Rectal smooth muscle tissue (tissue), 1 donor: ENCODE data around the gene KRT12.
"Not testable (repeated sequence)": the region's sequence is repeated elsewhere in the genome, so short reads cannot be mapped to it uniquely, and the experiment has no call there.

ENCODE experiments used
- H3K27ac ChIP-seq: one replicate; pipeline ENCODE4 v1.7.0; 2013; ENCODE audit warnings: low read depth, low read length, inconsistent platforms
- H3K27me3 ChIP-seq: one replicate; pipeline ENCODE4 v1.7.0; 2013; ENCODE audit warnings: low read length; ENCODE audit not compliant: control insufficient read depth, insufficient read depth
- H3K36me3 ChIP-seq: one replicate; pipeline ENCODE4 v1.7.0; 2013; ENCODE audit warnings: low read length; ENCODE audit not compliant: control insufficient read depth, insufficient read depth
- H3K4me1 ChIP-seq: one replicate; pipeline ENCODE4 v1.7.0; 2013; ENCODE audit warnings: low read length; ENCODE audit not compliant: control insufficient read depth, insufficient read depth
- H3K4me3 ChIP-seq: one replicate; pipeline ENCODE4 v1.7.0; 2013; ENCODE audit warnings: low read length
- H3K9ac ChIP-seq: one replicate; pipeline ENCODE4 v1.7.0; 2013; ENCODE audit warnings: low read length

The KRT12 gene

GRCh38 chr17:40816569-40816968, 50.5 kb downstream of the KRT12 start:
- no peak overlapping the region for H3K4me3 ChIP-seq
- H3K9ac ChIP-seq = no peak overlapping the region
- H3K27me3 ChIP-seq = no peaks in the 10 kb centered on the region
- H3K4me1 ChIP-seq = peaks cover 5% of the 10 kb centered on the region
- no peak overlapping the region for H3K27ac ChIP-seq
- peaks cover 4% of the 10 kb centered on the region for H3K36me3 ChIP-seq

- no peak overlapping the region for H3K4me3 ChIP-seq
Observed at GRCh38 chr17:40815381-40815780, 51.6 kb downstream of the KRT12 start.

GRCh38 chr17:40814657-40815056, 52.4 kb downstream of the KRT12 start:
- H3K4me1 ChIP-seq, H3K36me3 ChIP-seq, H3K9ac ChIP-seq, H3K27me3 ChIP-seq, H3K27ac ChIP-seq, H3K4me3 ChIP-seq: not testable (repeated sequence)

More at GRCh38 chr17:40815381-40815780, 51.6 kb downstream of the KRT12 start:
- Histone ChIP-seq H3K36me3 (peaks cover 4% of the 10 kb centered on the region), H3K4me1 (peaks cover 5% of the 10 kb centered on the region), H3K27me3 (no peaks in the 10 kb centered on the region), H3K9ac (no peak overlapping the region), H3K27ac (no peak overlapping the region)

- Histone ChIP-seq H3K27ac (no peak overlapping the region), H3K4me3 (no peak overlapping the region), H3K4me1 (peaks cover 5% of the 10 kb centered on the region), H3K9ac (no peak overlapping the region), H3K36me3 (peaks cover 4% of the 10 kb centered on the region), H3K27me3 (no peaks in the 10 kb centered on the region)
Observed at GRCh38 chr17:40813804-40814203, 53.2 kb downstream of the KRT12 start.

- H3K27ac ChIP-seq = no peak overlapping the region
- H3K36me3 ChIP-seq = peaks cover 4% of the 10 kb centered on the region
- H3K27me3 ChIP-seq = no peaks in the 10 kb centered on the region
- peaks cover under 1% of the 10 kb centered on the region for H3K4me1 ChIP-seq
- H3K9ac ChIP-seq = no peak overlapping the region
- no peak overlapping the region for H3K4me3 ChIP-seq
Observed at GRCh38 chr17:40812639-40813038, 54.4 kb downstream of the KRT12 start.
